ENCODE data around the gene PRKN. TPM values are rescaled to one million over a fixed set of nuclear protein-coding genes. Genes with fewer than 3 reads are reported as not detected.

PRKN gene
- polyA plus RNA-seq, 1 experiment: 0.71 TPM

DNA sequence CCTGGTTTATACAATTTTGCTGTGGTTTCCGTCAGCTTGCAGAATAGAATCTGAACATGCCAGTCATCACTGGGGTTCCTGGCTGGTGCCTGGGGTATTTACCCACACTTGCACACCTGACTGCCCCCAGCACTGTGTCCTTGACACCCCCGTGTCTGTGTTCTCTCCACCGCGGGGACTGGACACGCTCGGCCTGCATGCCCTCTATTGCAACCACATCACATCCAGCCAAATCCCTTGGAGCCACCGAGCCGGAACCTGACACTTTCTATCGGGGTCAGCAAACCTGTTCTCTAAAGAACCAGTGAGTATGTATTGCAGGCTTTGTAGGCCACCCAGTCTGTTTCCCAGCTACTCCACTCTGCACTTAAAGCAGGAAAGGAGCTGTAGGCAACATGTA, 527.5 kb downstream of the PRKN start:
- CTCF ChIA-PET: no interaction called here

DNA sequence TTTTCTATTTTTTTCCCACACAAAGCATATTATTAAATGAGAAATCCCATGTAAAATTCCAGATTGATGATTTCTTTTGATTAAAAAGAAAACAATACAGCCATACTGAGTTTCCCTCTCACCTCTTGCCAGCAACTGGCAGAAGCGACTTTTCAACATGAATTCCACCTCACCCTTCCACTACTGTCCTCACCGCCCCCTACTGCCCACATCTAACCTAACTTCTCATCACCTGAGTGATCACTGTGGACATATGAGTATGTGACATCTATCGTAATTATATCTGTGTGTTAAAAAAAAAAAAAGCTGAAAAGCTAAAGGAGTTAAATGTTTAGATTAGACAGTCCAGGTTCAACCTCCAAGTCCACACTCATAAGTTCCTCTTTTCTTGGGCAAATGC, 528.6 kb downstream of the PRKN start:
- DNase-seq (ENCODE audit: low read depth): no peak
- no peak overlapping the region for H3K4me3 ChIP-seq (ENCODE audit: low read depth, low read length)
- POLR2A ChIA-PET: no interaction called here
- no peaks in the 10 kb centered on the region for H3K36me3 ChIP-seq (ENCODE audit: control insufficient read depth, insufficient read depth, low read length)
- no peaks in the 10 kb centered on the region for H3K27me3 ChIP-seq (ENCODE audit: control insufficient read depth, insufficient read depth, low read length)
- TF ChIP-seq, protein P1, sequence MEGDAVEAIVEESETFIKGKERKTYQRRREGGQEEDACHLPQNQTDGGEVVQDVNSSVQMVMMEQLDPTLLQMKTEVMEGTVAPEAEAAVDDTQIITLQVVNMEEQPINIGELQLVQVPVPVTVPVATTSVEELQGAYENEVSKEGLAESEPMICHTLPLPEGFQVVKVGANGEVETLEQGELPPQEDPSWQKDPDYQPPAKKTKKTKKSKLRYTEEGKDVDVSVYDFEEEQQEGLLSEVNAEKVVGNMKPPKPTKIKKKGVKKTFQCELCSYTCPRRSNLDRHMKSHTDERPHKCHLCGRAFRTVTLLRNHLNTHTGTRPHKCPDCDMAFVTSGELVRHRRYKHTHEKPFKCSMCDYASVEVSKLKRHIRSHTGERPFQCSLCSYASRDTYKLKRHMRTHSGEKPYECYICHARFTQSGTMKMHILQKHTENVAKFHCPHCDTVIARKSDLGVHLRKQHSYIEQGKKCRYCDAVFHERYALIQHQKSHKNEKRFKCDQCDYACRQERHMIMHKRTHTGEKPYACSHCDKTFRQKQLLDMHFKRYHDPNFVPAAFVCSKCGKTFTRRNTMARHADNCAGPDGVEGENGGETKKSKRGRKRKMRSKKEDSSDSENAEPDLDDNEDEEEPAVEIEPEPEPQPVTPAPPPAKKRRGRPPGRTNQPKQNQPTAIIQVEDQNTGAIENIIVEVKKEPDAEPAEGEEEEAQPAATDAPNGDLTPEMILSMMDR (IDR thresholded peaks at IDR 0.05; ENCODE audit: insufficient read depth, low read depth, low read length): no peak
- CTCF ChIA-PET: no interaction called here

More for the DNA sequence above, 527.5 kb downstream of the PRKN start:
- no peak overlapping the region for H3K4me3 ChIP-seq (ENCODE audit: low read depth, low read length)
- H3K27me3 ChIP-seq (ENCODE audit: control insufficient read depth, insufficient read depth, low read length): no peaks in the 10 kb centered on the region
- DNase-seq (ENCODE audit: low read depth): no peak
- TF ChIP-seq, protein P1 (IDR thresholded peaks at IDR 0.05; ENCODE audit: insufficient read depth, low read depth, low read length): no peak
- POLR2A ChIA-PET: no interaction called here
- H3K36me3 ChIP-seq (ENCODE audit: control insufficient read depth, insufficient read depth, low read length): no peaks in the 10 kb centered on the region

DNA sequence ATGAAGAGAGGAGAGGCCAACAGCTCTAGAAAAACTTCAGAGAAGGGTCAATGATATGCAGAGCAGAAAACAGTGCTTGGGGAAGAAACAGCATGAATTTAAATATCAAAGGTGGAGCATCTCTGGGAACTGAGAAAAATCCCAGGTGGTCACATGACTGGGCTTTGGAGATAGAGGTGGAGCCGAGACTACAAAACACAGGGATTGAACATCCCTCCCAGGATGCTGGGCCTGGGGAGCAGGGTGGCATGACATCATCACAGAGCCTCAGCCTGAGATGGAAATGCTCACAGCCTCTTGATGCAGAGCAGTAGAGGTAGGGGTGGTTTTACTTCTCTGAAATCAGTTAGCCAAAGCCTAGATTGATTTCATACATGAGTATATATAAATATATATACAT, 529.5 kb downstream of the PRKN start:
- TF ChIP-seq, protein P1 (IDR thresholded peaks at IDR 0.05; ENCODE audit: insufficient read depth, low read depth, low read length): no peak
- no peak overlapping the region for H3K4me3 ChIP-seq (ENCODE audit: low read depth, low read length)
- CTCF ChIA-PET: no interaction called here
- POLR2A ChIA-PET: no interaction called here
- no peaks in the 10 kb centered on the region for H3K36me3 ChIP-seq (ENCODE audit: control insufficient read depth, insufficient read depth, low read length)
- DNase-seq (ENCODE audit: low read depth): no peak
- no peaks in the 10 kb centered on the region for H3K27me3 ChIP-seq (ENCODE audit: control insufficient read depth, insufficient read depth, low read length)

DNA sequence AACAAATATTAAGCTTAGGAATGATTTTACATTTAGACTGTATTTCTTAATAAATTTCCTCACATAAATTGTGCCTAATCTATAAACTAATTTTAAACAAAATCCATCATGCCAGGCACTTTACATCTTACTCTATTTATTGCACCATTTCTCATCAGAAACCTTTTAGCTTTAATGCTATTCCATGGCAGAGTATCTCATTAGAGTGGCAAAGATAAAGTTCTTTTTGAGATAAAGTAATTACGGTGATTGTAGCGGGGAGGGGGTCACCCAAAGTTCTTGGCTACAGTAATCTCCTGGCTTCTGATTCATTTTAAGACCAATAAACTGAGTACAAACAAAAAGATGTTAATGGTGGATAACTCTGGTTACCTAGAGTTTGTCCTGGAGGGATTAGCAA, 532.1 kb downstream of the PRKN start:
- Histone ChIP-seq H3K36me3 (ENCODE audit: control insufficient read depth, insufficient read depth, low read length) (no peaks in the 10 kb centered on the region), H3K4me3 (ENCODE audit: low read depth, low read length) (no peak overlapping the region), H3K27me3 (ENCODE audit: control insufficient read depth, insufficient read depth, low read length) (no peaks in the 10 kb centered on the region)
- ChIA-PET CTCF (no interaction called here), POLR2A (no interaction called here)
- DNase-seq (ENCODE audit: low read depth): no peak
- TF ChIP-seq, protein P1 (IDR thresholded peaks at IDR 0.05; ENCODE audit: insufficient read depth, low read depth, low read length): no peak

DNA sequence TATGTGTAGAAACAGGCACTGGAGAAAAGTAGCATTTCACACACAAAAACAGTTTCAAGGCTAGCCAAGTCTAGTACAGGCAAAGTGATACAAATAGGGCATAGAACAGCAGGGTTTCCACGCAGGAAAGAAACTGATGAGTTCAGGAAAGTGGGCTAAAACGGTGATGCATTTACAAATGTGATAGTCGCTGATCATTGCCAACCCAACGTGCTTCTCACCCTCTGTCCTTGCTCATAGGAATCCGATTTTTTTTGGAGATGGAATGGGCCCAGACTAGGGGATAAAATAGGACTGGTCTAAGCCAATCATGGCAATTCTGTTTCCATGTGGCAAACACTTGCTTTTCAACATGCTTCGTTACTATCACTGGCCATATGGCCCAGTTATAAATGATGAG, 536.6 kb downstream of the PRKN start:
- CTCF ChIA-PET: no interaction called here
- no peak for DNase-seq (ENCODE audit: low read depth)
- POLR2A ChIA-PET: no interaction called here
- Histone ChIP-seq H3K4me3 (ENCODE audit: low read depth, low read length) (no peak overlapping the region), H3K27me3 (ENCODE audit: control insufficient read depth, insufficient read depth, low read length) (no peaks in the 10 kb centered on the region), H3K36me3 (ENCODE audit: control insufficient read depth, insufficient read depth, low read length) (no peaks in the 10 kb centered on the region)
- TF ChIP-seq, protein P1 (IDR thresholded peaks at IDR 0.05; ENCODE audit: insufficient read depth, low read depth, low read length): no peak
